Muscle layer of duodenum (tissue), 2 donors: ENCODE data around the gene ERFE.

Source experiments
- H3K27ac ChIP-seq: one replicate; pipeline ENCODE4 v1.7.0; 2013; ENCODE audit warnings: mild to moderate bottlenecking, low read length
- H3K27me3 ChIP-seq: one replicate; pipeline ENCODE4 v1.7.0; 2013; ENCODE audit warnings: low read depth, mild to moderate bottlenecking, control low read depth, low read length
- H3K36me3 ChIP-seq, 2 donors: one replicate each; pipeline ENCODE4 v1.7.0; 2013; ENCODE audit warnings: low read length in 2 of 2, control low read depth in 1 of 2, mild to moderate bottlenecking in 1 of 2; ENCODE audit not compliant: insufficient read depth in 2 of 2, control insufficient read depth in 1 of 2
- H3K4me1 ChIP-seq, 2 donors: one replicate each; pipeline ENCODE4 v1.7.0; 2013; ENCODE audit warnings: low read length in 2 of 2, mild to moderate bottlenecking in 2 of 2, control low read depth in 1 of 2, moderate library complexity in 1 of 2; ENCODE audit not compliant: insufficient read depth in 2 of 2, control insufficient read depth in 1 of 2
- H3K4me3 ChIP-seq, 2 donors: one replicate each; pipeline ENCODE4 v1.7.0; 2013; ENCODE audit warnings: low read length in 2 of 2, low read depth in 1 of 2, mild to moderate bottlenecking in 1 of 2
- H3K9me3 ChIP-seq, 2 donors: one replicate each; pipeline ENCODE4 v1.7.0; 2013; ENCODE audit warnings: low read length in 2 of 2, control low read depth in 1 of 2, mild to moderate bottlenecking in 1 of 2; ENCODE audit not compliant: control insufficient read depth in 1 of 2
- donor health status: healthy.

ERFE gene

GRCh38 chr2:238128061-238128440, 30.7 kb upstream of the ERFE start:
- Histone ChIP-seq H3K27ac (no peak overlapping the region), H3K4me3 (no peak overlapping the region), H3K4me1 (peaks cover 0 to 7% of the 10 kb centered on the region in 2 donors), H3K9me3 (no peaks in the 10 kb centered on the region), H3K36me3 (peaks cover 0 to 3% of the 10 kb centered on the region in 2 donors), H3K27me3 (no peaks in the 10 kb centered on the region)

- no peak overlapping the region for H3K4me3 ChIP-seq
- H3K9me3 ChIP-seq, result no peaks in the 10 kb centered on the region
- peaks cover 0 to 7% of the 10 kb centered on the region in 2 donors for H3K4me1 ChIP-seq
- no peaks in the 10 kb centered on the region for H3K27me3 ChIP-seq
- peaks cover 0 to 3% of the 10 kb centered on the region in 2 donors for H3K36me3 ChIP-seq
- no peak overlapping the region for H3K27ac ChIP-seq
Observed at GRCh38 chr2:238128534-238129001, 30.2 kb upstream of the ERFE start.

- H3K4me3 ChIP-seq, result no peak overlapping the region
- H3K9me3 ChIP-seq, result no peaks in the 10 kb centered on the region
- peaks cover 0 to 3% of the 10 kb centered on the region in 2 donors for H3K36me3 ChIP-seq
- peaks cover 0 to 7% of the 10 kb centered on the region in 2 donors for H3K4me1 ChIP-seq
- no peak overlapping the region for H3K27ac ChIP-seq
- H3K27me3 ChIP-seq, result no peaks in the 10 kb centered on the region
Observed at GRCh38 chr2:238129166-238130010, 29.4 kb upstream of the ERFE start.

GRCh38 chr2:238130111-238130695, 28.6 kb upstream of the ERFE start:
- H3K36me3 ChIP-seq, result peaks cover 0 to 3% of the 10 kb centered on the region in 2 donors
- no peaks in the 10 kb centered on the region for H3K27me3 ChIP-seq
- H3K9me3 ChIP-seq, result no peaks in the 10 kb centered on the region
- H3K27ac ChIP-seq, result no peak overlapping the region
- H3K4me3 ChIP-seq, result no peak overlapping the region
- H3K4me1 ChIP-seq, result peaks cover 0 to 7% of the 10 kb centered on the region in 2 donors

- H3K9me3 ChIP-seq, result no peaks in the 10 kb centered on the region
- peaks cover 0 to 7% of the 10 kb centered on the region in 2 donors for H3K4me1 ChIP-seq
- H3K27me3 ChIP-seq, result no peaks in the 10 kb centered on the region
- H3K4me3 ChIP-seq, result no peak overlapping the region
- H3K27ac ChIP-seq, result no peak overlapping the region
- peaks cover 0 to 3% of the 10 kb centered on the region in 2 donors for H3K36me3 ChIP-seq
Observed at GRCh38 chr2:238130696-238131628, 27.8 kb upstream of the ERFE start.

GRCh38 chr2:238131761-238132462, 26.9 kb upstream of the ERFE start:
- H3K4me1 ChIP-seq, result peaks cover 0 to 6% of the 10 kb centered on the region in 2 donors
- H3K27ac ChIP-seq, result no peak overlapping the region
- H3K27me3 ChIP-seq, result no peaks in the 10 kb centered on the region
- H3K9me3 ChIP-seq, result no peaks in the 10 kb centered on the region
- H3K36me3 ChIP-seq, result peaks cover 0 to 3% of the 10 kb centered on the region in 2 donors
- no peak overlapping the region for H3K4me3 ChIP-seq

GRCh38 chr2:238132463-238133450, 26.0 kb upstream of the ERFE start:
- H3K9me3 ChIP-seq, result no peaks in the 10 kb centered on the region
- H3K36me3 ChIP-seq, result peaks cover 0 to 3% of the 10 kb centered on the region in 2 donors
- H3K4me1 ChIP-seq, result no peaks in the 10 kb centered on the region
- no peak overlapping the region for H3K4me3 ChIP-seq
- H3K27me3 ChIP-seq, result no peaks in the 10 kb centered on the region
- no peak overlapping the region for H3K27ac ChIP-seq

- Histone ChIP-seq H3K9me3 (no peaks in the 10 kb centered on the region), H3K36me3 (peaks cover 0 to 3% of the 10 kb centered on the region in 2 donors), H3K27ac (no peak overlapping the region), H3K27me3 (no peaks in the 10 kb centered on the region), H3K4me1 (peaks cover 0 to 9% of the 10 kb centered on the region in 2 donors), H3K4me3 (no peak overlapping the region)
Observed at GRCh38 chr2:238133499-238134392, 25.0 kb upstream of the ERFE start.

GRCh38 chr2:238134393-238134785, 24.4 kb upstream of the ERFE start:
- Histone ChIP-seq H3K9me3 (no peaks in the 10 kb centered on the region), H3K4me3 (no peak overlapping the region)

More at GRCh38 chr2:238134393-238134785, 24.4 kb upstream of the ERFE start:
- peaks cover 0 to 3% of the 10 kb centered on the region in 2 donors for H3K36me3 ChIP-seq
- H3K4me1 ChIP-seq, result peaks cover 0 to 14% of the 10 kb centered on the region in 2 donors
- no peaks in the 10 kb centered on the region for H3K27me3 ChIP-seq
- no peak overlapping the region for H3K27ac ChIP-seq
